Stimulated activated naive CD8-positive, alpha-beta T cell treated with anti-CD3 and anti-CD28 coated beads, Interleukin-15, Interleukin-2, amounts not matched to agents 100 ng/mL and 50 ng/mL, for 24 hours (primary cell): Measurements from ENCODE around the gene ZNF780B.
"Not testable (repeated sequence)": the region's sequence is repeated elsewhere in the genome, so short reads cannot be mapped to it uniquely, and the experiment has no call there.

Experiments
- H3K27ac Mint-ChIP-seq: one replicate; pipeline ENCODE4 v1.8.0; 2021; ENCODE audit warnings: mild to moderate bottlenecking, mixed read lengths
- H3K27me3 Mint-ChIP-seq: one replicate; pipeline ENCODE4 v1.8.0; 2021; ENCODE audit warnings: mixed read lengths
- H3K36me3 Mint-ChIP-seq: one replicate; pipeline ENCODE4 v1.8.0; 2021; ENCODE audit warnings: low read depth, mixed read lengths
- H3K4me1 Mint-ChIP-seq: one replicate; pipeline ENCODE4 v1.8.0; 2021; ENCODE audit warnings: low read depth, mixed read lengths
- H3K4me3 Mint-ChIP-seq: one replicate; pipeline ENCODE4 v1.8.0; 2021; ENCODE audit warnings: mild to moderate bottlenecking, mixed read lengths
- H3K9me3 Mint-ChIP-seq: one replicate; pipeline ENCODE4 v1.8.0; 2021; ENCODE audit warnings: mixed read lengths

ZNF780B gene

DNA sequence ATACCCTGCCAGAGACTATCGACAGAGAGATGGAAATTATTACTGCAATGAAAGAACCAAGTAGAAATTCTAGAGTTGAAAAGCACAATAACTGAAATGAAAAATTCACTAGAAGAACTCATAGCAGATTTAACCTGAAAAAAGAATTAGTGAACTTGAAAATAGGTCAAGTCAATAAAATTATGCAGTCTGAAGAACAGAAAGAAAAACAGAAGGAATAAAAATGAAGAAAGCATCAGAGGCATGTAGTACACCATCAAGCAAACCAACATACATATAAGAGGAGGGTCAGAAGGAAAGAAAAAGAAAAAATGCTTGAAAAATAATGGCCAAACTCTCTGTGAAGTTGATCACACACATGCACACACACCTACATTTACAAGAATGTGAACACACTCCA, 3.6 kb upstream of the ZNF780B start:
- H3K4me1 Mint-ChIP-seq, result peaks cover 21% of the 10 kb centered on the region
- no peak overlapping the region for H3K27ac Mint-ChIP-seq
- peaks cover 7% of the 10 kb centered on the region for H3K27me3 Mint-ChIP-seq
- H3K36me3 Mint-ChIP-seq, result peaks cover 16% of the 10 kb centered on the region
- H3K9me3 Mint-ChIP-seq, result peaks cover 30% of the 10 kb centered on the region
- no peak overlapping the region for H3K4me3 Mint-ChIP-seq

DNA sequence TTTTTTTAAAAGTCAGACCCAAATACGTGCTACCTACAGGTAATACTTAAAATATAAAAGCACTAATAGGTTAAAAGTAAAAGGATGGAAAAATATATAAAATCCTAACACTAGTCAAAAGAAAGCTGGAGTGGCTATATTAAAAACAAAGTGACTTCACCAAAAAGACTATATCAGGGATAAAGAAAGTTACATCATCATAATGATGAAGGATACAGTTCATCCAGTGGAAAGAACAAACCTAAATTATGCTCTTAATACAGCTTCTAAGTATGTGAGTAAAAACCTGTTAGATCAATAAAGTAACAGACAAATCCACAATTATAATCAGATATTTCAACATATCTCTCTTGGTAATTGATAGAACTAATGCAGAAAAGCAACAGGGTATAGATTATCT, 1.1 kb upstream of the ZNF780B start:
- Mint-ChIP-seq H3K27ac (no peak overlapping the region), H3K27me3 (peaks cover 7% of the 10 kb centered on the region), H3K36me3 (peaks cover 26% of the 10 kb centered on the region), H3K9me3 (peaks cover 18% of the 10 kb centered on the region), H3K4me3 (peak overlapping the region; percentile 97), H3K4me1 (peaks cover 43% of the 10 kb centered on the region)

DNA sequence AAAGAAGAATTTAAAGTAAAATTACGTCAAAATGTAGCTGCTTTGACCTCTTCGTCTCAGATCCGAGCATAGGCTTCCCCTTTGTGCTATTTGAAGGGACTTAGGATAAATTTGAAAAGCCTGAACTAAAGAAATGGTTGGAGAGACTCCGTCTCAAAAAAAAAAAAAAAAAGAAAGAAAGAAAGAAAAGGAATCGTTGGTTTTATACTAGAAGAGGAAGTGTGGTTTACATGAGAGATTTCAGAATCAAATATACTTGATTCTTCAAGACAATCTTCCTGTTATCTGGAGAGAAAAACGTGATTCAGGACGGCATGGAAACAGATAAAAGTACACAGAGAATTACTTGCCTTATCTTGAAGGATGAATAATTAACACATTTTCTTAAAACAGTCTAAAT, 474 bp upstream of the ZNF780B start:
- peak overlapping the region; percentile 92 for H3K27ac Mint-ChIP-seq
- H3K4me3 Mint-ChIP-seq, result peak overlapping the region; percentile 97
- peaks cover 18% of the 10 kb centered on the region for H3K9me3 Mint-ChIP-seq
- H3K4me1 Mint-ChIP-seq, result peaks cover 43% of the 10 kb centered on the region
- H3K36me3 Mint-ChIP-seq, result peaks cover 28% of the 10 kb centered on the region
- peaks cover 7% of the 10 kb centered on the region for H3K27me3 Mint-ChIP-seq

DNA sequence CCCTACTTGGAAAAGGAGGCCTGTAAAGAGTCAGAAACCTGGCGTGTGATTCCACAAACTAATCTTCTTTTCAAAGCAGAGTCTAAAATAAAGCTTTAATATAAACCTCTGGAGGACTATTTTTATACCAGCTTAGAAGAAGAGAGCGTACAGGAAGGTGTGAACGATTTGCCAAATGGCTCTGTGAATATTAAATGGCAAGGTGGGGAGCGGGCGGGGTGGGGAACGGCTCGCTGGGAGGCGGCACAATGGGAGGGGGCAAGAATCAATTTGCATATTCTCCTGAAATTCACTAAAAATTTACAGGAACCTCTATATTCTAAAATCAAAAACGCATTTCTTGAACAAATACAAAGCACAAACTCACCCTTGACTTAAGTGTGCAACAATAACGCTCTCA, 982 bp downstream of the ZNF780B start:
- peaks cover 40% of the 10 kb centered on the region for H3K36me3 Mint-ChIP-seq
- H3K27me3 Mint-ChIP-seq, result peaks cover 7% of the 10 kb centered on the region
- no peak overlapping the region for H3K27ac Mint-ChIP-seq
- peaks cover 13% of the 10 kb centered on the region for H3K9me3 Mint-ChIP-seq
- peaks cover 43% of the 10 kb centered on the region for H3K4me1 Mint-ChIP-seq
- peak overlapping the region; percentile 97 for H3K4me3 Mint-ChIP-seq

DNA sequence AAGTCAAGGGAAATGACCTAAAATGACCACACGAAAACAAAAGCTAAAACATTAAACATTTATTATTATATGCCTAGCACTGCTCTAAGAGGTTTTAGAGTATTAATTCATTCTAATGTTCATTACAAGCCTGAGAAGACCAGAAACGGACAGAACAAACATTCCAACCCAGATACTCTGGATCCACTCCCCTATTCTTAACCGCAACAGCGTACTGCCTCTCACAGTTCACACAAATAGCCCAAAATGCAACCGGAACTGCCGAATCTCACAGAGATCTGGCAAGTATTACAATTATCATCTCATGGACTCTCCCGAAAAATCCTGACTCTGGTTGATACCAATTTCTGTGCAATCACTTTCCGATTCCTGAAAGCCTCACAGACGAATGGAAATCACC, 1.4 kb downstream of the ZNF780B start:
- Mint-ChIP-seq H3K27ac (no peak overlapping the region), H3K36me3 (peaks cover 38% of the 10 kb centered on the region), H3K9me3 (peaks cover 9% of the 10 kb centered on the region), H3K4me1 (peaks cover 43% of the 10 kb centered on the region), H3K27me3 (peaks cover 4% of the 10 kb centered on the region), H3K4me3 (peak overlapping the region; percentile 97)

DNA sequence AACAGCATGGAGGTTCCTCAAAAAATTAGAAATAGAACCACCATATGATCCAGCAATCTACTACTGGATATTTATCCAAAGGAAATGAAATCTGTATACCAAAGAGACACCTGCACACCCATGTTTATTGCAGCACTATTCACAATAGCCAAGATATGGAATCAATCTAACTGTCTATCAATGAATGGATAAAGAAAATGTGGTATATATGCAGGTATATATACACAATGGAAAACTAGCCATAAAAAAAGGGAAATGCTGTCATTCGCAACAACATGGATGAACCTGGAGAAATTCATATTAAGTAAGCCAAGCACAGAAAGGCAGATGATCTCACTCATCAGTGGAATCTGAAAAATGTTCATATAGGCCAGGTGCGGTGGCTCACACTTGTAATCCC, 2.5 kb downstream of the ZNF780B start:
- H3K36me3 Mint-ChIP-seq, result peaks cover 42% of the 10 kb centered on the region

DNA sequence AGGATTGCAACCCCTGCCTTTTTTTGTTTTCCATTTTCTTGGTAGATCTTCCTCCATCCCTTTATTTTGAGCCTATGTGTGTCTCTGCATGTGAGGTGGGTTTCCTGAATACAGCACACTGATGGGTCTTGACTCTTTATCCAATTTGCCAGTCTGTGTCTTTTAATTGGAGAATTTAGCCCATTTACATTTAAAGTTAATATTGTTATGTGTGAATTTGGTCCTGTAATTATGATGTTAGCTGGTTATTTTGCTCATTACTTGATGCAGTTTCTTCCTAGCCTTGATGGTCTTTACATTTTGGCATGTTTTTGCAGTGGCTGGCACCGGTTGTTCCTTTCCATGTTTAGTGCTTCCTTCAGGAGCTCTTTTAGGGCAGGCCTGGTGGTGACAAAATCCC, 14.3 kb downstream of the ZNF780B start:
- H3K27ac Mint-ChIP-seq, H3K4me3 Mint-ChIP-seq: not testable (repeated sequence)
- peaks cover 33% of the 10 kb centered on the region for H3K9me3 Mint-ChIP-seq

More for the DNA sequence above, 2.5 kb downstream of the ZNF780B start:
- Mint-ChIP-seq H3K27ac (no peak overlapping the region), H3K27me3 (no peaks in the 10 kb centered on the region), H3K4me3 (no peak overlapping the region), H3K9me3 (peaks cover 4% of the 10 kb centered on the region), H3K4me1 (peaks cover 43% of the 10 kb centered on the region)

DNA sequence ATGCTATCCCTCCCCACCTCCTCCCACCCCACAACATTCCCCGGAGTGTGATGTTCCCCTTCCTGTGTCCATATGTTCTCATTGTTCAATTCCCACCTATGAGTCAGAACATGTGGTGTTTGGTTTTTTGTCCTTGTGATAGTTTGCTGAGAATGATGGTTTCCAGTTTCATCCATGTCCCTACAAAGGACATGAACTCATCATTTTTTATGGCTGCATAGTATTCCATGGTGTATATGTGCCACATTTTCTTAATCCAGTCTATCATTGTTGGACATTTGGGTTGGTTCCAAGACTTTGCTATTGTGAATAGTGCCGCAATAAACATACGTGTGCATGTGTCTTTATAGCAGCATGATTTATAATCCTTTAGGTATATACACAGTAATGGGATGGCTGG, 18.0 kb downstream of the ZNF780B start:
- not testable (repeated sequence) for H3K4me1 Mint-ChIP-seq, H3K27me3 Mint-ChIP-seq, H3K27ac Mint-ChIP-seq, H3K4me3 Mint-ChIP-seq
- Mint-ChIP-seq H3K9me3 (peaks cover 39% of the 10 kb centered on the region), H3K36me3 (peaks cover 56% of the 10 kb centered on the region)

More for the DNA sequence above, 14.3 kb downstream of the ZNF780B start:
- not testable (repeated sequence) for H3K4me1 Mint-ChIP-seq, H3K27me3 Mint-ChIP-seq
- H3K36me3 Mint-ChIP-seq, result peaks cover 56% of the 10 kb centered on the region

DNA sequence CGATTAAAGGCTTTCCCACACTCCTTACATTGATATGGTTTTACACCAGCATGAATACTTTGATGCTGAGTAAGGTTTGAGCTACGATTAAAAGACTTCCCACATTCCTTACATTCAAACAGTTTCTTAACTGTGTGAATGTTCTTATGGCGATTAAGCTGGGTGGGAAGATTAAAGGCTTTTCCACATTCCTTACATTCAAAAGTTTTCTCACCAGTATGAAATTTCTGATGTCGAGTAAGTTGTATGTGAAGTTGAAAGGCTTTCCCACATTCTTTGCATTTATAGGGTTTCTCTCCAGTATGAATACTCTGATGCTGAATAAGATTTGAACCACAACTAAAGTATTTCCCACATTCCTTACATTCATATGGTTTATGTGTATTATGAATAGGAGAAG, 20.0 kb downstream of the ZNF780B start:
- H3K9me3 Mint-ChIP-seq, result peaks cover 50% of the 10 kb centered on the region

DNA sequence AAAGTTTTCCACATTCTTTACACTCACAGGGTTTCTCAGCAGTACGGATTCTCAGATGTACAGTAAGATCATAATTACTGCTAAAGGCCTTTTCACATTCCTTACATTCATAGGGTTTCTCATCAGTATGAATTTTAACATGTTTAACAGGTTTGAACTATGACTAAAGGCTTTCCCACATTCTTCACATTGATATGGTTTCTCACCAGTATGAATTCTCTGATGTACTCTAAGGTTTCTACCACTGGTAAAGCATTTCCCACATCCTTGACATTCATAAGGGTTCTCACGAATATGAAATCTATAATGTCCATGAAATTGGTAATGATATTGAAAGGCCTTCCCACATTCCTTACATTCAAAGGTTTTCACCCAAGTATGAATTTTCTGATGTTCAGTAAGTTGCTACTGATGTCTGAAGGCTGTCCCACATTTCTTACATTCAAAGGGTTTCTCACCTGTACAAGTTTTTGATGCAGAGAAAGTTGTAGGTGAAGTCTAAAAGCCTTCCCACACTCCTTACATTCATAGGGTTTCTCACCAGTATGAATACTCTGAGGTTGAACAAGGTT, 22.0 kb downstream of the ZNF780B start:
- no peaks in the 10 kb centered on the region for H3K27me3 Mint-ChIP-seq
- peaks cover 69% of the 10 kb centered on the region for H3K36me3 Mint-ChIP-seq
- H3K9me3 Mint-ChIP-seq, result peaks cover 58% of the 10 kb centered on the region
- no peak overlapping the region for H3K4me3 Mint-ChIP-seq
- no peak overlapping the region for H3K27ac Mint-ChIP-seq
- H3K4me1 Mint-ChIP-seq, result no peaks in the 10 kb centered on the region

More for the DNA sequence above, 20.0 kb downstream of the ZNF780B start:
- Mint-ChIP-seq H3K4me1 (no peaks in the 10 kb centered on the region), H3K4me3 (no peak overlapping the region), H3K27me3 (no peaks in the 10 kb centered on the region), H3K27ac (no peak overlapping the region), H3K36me3 (peaks cover 57% of the 10 kb centered on the region)

DNA sequence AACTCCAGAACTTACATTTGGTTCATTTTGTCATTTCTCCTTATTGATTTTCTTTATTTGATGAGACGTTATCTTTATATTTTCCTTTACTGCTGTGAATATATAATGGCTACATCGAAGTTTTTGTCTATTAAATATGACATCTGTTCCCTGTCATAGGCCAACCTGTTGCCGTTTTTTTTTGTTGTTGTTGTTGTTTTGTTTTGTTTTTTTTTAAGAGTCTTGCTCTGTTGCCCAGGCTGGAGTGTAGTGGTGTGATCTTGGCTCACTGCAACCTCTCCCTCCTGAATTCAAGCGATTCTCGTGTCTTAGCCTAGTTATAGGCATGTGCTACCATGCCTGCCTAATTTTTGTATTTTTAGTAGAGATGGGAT, 29.4 kb downstream of the ZNF780B start:
- Mint-ChIP-seq H3K27me3 (no peaks in the 10 kb centered on the region), H3K27ac (no peak overlapping the region), H3K4me3 (no peak overlapping the region), H3K9me3 (peaks cover 64% of the 10 kb centered on the region), H3K36me3 (peaks cover 37% of the 10 kb centered on the region), H3K4me1 (no peaks in the 10 kb centered on the region)

DNA sequence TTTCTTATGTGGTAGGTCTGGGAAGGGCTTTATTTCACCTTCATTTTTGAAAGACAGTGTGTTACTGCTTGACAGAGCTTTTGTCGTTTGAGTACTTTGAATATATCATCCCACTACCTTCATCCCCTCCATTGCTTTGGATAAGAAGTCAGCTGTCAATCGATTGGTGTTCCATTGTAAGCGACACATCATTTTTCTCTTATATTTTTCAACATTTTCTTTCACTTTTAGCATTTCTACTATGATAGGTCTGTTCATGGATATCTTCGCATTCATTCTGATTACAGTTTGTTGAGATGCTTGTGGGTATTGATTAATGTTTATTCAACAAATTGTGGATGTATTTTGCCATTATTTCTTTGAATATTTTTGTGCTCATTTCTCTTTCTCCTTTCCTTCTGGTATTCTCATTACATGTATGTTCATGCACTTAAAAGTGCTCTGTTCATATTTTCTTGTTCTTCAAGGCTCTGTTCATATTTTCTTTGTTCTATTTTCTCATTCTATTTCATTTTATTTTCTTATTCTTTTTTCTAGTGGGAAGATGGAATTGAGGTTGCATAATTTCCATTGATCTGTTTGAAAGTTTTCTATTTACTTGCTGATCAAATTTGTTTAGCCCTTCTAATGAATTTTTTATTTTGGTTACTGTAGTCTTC, 30.0 kb downstream of the ZNF780B start:
- peaks cover 35% of the 10 kb centered on the region for H3K36me3 Mint-ChIP-seq
- H3K4me1 Mint-ChIP-seq, result no peaks in the 10 kb centered on the region
- H3K27ac Mint-ChIP-seq, result no peak overlapping the region
- no peaks in the 10 kb centered on the region for H3K27me3 Mint-ChIP-seq
- H3K4me3 Mint-ChIP-seq, result no peak overlapping the region
- peaks cover 68% of the 10 kb centered on the region for H3K9me3 Mint-ChIP-seq

DNA sequence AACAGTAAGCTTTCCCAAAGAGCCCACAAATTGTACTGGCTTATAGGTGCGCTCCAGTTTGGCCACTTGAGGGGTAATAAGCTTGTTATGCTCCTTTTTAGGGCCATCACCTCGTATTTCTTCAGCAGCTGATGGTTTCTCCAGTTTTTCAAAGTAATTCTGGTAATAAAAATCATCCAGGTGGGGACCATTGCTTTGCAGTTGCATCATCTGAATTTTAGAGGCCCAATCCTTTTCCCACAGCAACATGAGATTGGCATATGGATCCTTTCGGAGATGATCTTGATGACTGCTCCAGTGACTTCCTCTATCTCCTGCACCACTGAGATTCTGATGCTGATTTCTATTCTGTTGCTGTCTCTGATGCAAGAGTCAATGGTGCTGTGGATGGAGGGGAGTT, 32.1 kb downstream of the ZNF780B start:
- Mint-ChIP-seq H3K4me3 (no peak overlapping the region), H3K27me3 (no peaks in the 10 kb centered on the region), H3K27ac (no peak overlapping the region), H3K9me3 (peaks cover 74% of the 10 kb centered on the region), H3K36me3 (peaks cover 29% of the 10 kb centered on the region), H3K4me1 (no peaks in the 10 kb centered on the region)

DNA sequence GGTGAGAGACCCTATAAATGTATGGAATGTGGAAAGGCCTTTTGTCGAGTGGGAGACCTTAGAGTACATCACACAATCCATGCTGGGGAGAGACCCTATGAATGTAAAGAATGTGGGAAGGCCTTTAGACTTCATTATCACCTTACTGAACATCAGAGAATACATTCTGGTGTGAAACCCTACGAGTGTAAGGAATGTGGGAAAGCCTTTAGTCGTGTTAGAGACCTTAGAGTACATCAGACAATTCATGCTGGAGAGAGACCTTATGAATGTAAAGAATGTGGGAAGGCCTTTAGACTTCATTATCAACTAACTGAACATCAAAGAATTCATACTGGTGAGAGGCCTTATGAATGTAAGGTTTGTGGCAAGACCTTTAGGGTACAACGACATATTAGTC, 42.0 kb downstream of the ZNF780B start:
- Mint-ChIP-seq H3K36me3 (peaks cover 75% of the 10 kb centered on the region), H3K4me3 (no peak overlapping the region), H3K9me3 (peaks cover 62% of the 10 kb centered on the region), H3K4me1 (no peaks in the 10 kb centered on the region), H3K27me3 (no peaks in the 10 kb centered on the region), H3K27ac (no peak overlapping the region)

DNA sequence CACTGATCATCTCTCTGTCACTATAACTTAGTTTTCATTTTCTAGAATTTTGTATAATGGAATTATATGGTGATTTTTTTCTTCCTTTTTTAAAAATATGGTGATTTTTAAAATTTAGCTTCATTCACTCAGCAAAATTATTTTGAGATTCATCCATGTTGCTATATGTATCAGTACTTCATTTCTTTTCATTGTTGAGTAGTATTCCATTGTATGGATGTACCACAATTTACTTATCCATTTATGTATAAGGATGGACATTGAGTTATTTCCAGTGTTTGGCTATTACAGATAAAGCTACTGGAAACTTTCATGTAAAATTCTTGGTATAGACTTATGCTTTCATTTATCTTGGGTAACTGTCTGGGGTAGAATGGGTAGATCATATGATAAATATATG, 46.4 kb downstream of the ZNF780B start:
- peaks cover 6% of the 10 kb centered on the region for H3K4me1 Mint-ChIP-seq
- no peak overlapping the region for H3K27ac Mint-ChIP-seq
- H3K27me3 Mint-ChIP-seq, result no peaks in the 10 kb centered on the region
- peaks cover 40% of the 10 kb centered on the region for H3K9me3 Mint-ChIP-seq
- H3K4me3 Mint-ChIP-seq, result no peak overlapping the region
- H3K36me3 Mint-ChIP-seq, result peaks cover 82% of the 10 kb centered on the region

DNA sequence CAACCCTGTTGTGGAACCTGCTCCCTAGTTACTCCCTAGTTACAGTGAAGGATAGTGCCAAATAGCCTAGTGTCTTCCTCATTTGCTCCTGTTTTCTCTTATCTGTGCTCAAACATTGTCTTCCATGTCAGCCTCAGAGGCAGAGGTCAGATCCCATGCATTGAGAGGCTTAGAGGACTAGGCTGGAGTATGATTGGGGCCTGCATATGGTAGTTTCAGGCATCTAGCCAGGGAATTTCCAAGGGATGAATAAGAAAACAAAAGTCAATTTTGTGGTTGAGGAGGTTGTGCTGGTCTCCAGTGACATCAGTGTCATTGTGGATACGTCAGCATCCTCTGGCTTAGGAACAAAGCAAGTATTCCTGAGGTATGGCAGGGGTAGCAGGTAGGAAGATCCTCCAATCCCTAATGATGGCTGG, 49.7 kb downstream of the ZNF780B start:
- peaks cover 49% of the 10 kb centered on the region for H3K36me3 Mint-ChIP-seq
- H3K27ac Mint-ChIP-seq, result no peak overlapping the region
- H3K4me1 Mint-ChIP-seq, result peaks cover 6% of the 10 kb centered on the region
- no peaks in the 10 kb centered on the region for H3K27me3 Mint-ChIP-seq
- H3K4me3 Mint-ChIP-seq, result no peak overlapping the region
- H3K9me3 Mint-ChIP-seq, result peaks cover 15% of the 10 kb centered on the region
